ENCODE data around the gene BLACAT1. TPM values are rescaled to one million over a fixed set of nuclear protein-coding genes. Genes with fewer than 3 reads are reported as not detected.

BLACAT1 gene
- total and polyA plus RNA-seq, 2 of the 8 experiments (the other 6 are each of a cell fraction or from before 2014, with no cell fraction given) = 3.5 to 10.5 TPM

GRCh38 chr1:205497351-205497750 lies 41.5 kb upstream of the BLACAT1 start (continued):
- TF ChIP-seq CHD7 (IDR thresholded peaks at IDR 0.05; ENCODE audit: insufficient replicate concordance, low read length) = no peak
